OCI-LY1 (cell line): Measurements from ENCODE around the gene TANK.

Experiments used
- H2AFZ ChIP-seq: fragments of 200-600 bp; sonication (generic), shearing (Covaris generic); 2 replicates; pipeline ENCODE4 v1.6.0; 2014; ENCODE audit warnings: antibody characterized with exemption, mild to moderate bottlenecking, low read length
- H3F3A ChIP-seq: fragments of 200-600 bp; sonication (generic), shearing (Covaris generic); 2 replicates; pipeline ENCODE4 v1.6.0; 2014; ENCODE audit warnings: mild to moderate bottlenecking, antibody characterized with exemption, low read length, moderate library complexity; ENCODE audit not compliant: insufficient read depth
- H3K27ac ChIP-seq: fragments of 200-600 bp; sonication (generic); 2 replicates; pipeline ENCODE4 v1.5.1; 2014; ENCODE audit warnings: low read length, mixed run types, mild to moderate bottlenecking, low read depth; ENCODE audit not compliant: poor library complexity, severe bottlenecking
- H3K27me3 ChIP-seq: fragments of 200-600 bp; sonication (generic); 2 replicates; pipeline ENCODE4 v1.6.0; 2014; ENCODE audit warnings: antibody characterized with exemption, mild to moderate bottlenecking, low read length, moderate library complexity; ENCODE audit not compliant: insufficient read depth
- H3K36me3 ChIP-seq: fragments of 200-600 bp; sonication (generic); 2 replicates; pipeline ENCODE4 v1.6.1; 2014; ENCODE audit warnings: mild to moderate bottlenecking, antibody characterized with exemption, low read length, moderate library complexity, mixed read lengths; ENCODE audit not compliant: insufficient read depth
- H3K4me1 ChIP-seq: fragments of 200-600 bp; sonication (generic); 2 replicates; pipeline ENCODE4 v1.5.1; 2014; ENCODE audit warnings: mild to moderate bottlenecking, low read length, moderate library complexity; ENCODE audit not compliant: insufficient read depth, severe bottlenecking
- H3K4me2 ChIP-seq: fragments of 200-600 bp; sonication (generic), shearing (Covaris generic); 2 replicates; pipeline ENCODE4 v1.6.1; 2014; ENCODE audit warnings: low read length
- H3K4me3 ChIP-seq: fragments of 200-600 bp; sonication (generic); 2 replicates; pipeline ENCODE4 v1.5.1; 2014; ENCODE audit warnings: low read length, low read depth, mild to moderate bottlenecking, mixed read lengths; ENCODE audit not compliant: poor library complexity, severe bottlenecking
- H3K79me2 ChIP-seq: fragments of 200-600 bp; shearing (Covaris generic); 2 replicates; pipeline ENCODE4 v1.6.1; 2016; ENCODE audit warnings: mixed run types, low read length, mixed read lengths; ENCODE audit not compliant: insufficient read depth
- H3K9ac ChIP-seq: fragments of 200-600 bp; sonication (generic), shearing (Covaris generic); 2 replicates; pipeline ENCODE4 v1.6.1; 2014; ENCODE audit warnings: mild to moderate bottlenecking, low read length, mixed read lengths
- H3K9me2 ChIP-seq: fragments of 200-600 bp; sonication (generic), shearing (Covaris generic); 2 replicates; pipeline ENCODE4 v1.6.1; 2014; ENCODE audit warnings: low read depth, mild to moderate bottlenecking, low read length, mixed read lengths
- H3K9me3 ChIP-seq: fragments of 200-600 bp; shearing (Covaris generic); 2 replicates; pipeline ENCODE4 v1.6.1; 2014; ENCODE audit warnings: low read length, mixed read lengths
- H4K20me1 ChIP-seq: fragments of 200-600 bp; sonication (generic), shearing (Covaris generic); 2 replicates; pipeline ENCODE4 v1.6.0; 2016; ENCODE audit warnings: mild to moderate bottlenecking, low read length; ENCODE audit not compliant: insufficient read depth
- EZH2 ChIP-seq: fragments of 200-600 bp; sonication (generic), shearing (Covaris generic); IDR thresholded peaks from 2 replicates; pipeline ENCODE4 v1.8.0; 2017; ENCODE audit warnings: borderline replicate concordance, mixed run types, mild to moderate bottlenecking, antibody characterized with exemption, low read length, moderate library complexity, mixed read lengths
- TF ChIP-seq, protein P1 (sequence below): fragments of 200-600 bp; sonication (generic), shearing (Covaris generic); IDR thresholded peaks from 2 replicates; pipeline ENCODE4 v1.5.1; 2017; ENCODE audit warnings: mild to moderate bottlenecking, antibody characterized with exemption, low read length, moderate library complexity, mixed read lengths

The TANK gene

DNA sequence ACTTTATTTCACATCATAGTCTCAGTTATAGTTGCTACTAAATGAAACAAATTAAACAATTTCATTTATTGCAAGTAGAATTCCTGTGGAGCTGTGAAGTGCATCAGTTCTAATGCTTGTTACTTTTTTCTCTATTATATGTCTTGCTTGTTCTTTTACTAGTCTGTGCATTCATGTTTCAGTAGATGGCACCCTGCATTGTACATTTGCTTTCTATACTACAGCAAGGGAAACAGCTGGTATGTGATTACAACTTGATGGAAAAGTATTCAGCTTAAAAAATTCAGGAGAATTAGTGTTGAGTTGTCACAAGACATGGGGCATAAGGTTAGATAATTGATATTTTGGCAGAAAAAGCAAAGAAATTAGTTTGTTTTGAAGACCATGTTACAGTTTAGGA, 72.3 kb downstream of the TANK start:
- H2AFZ ChIP-seq, result no peak overlapping the region
- peaks cover 23% of the 10 kb centered on the region for H3K4me1 ChIP-seq
- no peaks in the 10 kb centered on the region for H3K9me3 ChIP-seq
- H3K4me2 ChIP-seq, result no peak overlapping the region
- H4K20me1 ChIP-seq, result no peaks in the 10 kb centered on the region
- no peaks in the 10 kb centered on the region for H3K9me2 ChIP-seq
- no peak overlapping the region for H3K27ac ChIP-seq
- no peak overlapping the region for H3K9ac ChIP-seq
- TF ChIP-seq EZH2, result no peak
- TF ChIP-seq, protein P1, sequence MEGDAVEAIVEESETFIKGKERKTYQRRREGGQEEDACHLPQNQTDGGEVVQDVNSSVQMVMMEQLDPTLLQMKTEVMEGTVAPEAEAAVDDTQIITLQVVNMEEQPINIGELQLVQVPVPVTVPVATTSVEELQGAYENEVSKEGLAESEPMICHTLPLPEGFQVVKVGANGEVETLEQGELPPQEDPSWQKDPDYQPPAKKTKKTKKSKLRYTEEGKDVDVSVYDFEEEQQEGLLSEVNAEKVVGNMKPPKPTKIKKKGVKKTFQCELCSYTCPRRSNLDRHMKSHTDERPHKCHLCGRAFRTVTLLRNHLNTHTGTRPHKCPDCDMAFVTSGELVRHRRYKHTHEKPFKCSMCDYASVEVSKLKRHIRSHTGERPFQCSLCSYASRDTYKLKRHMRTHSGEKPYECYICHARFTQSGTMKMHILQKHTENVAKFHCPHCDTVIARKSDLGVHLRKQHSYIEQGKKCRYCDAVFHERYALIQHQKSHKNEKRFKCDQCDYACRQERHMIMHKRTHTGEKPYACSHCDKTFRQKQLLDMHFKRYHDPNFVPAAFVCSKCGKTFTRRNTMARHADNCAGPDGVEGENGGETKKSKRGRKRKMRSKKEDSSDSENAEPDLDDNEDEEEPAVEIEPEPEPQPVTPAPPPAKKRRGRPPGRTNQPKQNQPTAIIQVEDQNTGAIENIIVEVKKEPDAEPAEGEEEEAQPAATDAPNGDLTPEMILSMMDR, result peak; percentile 13; the same call in 1 of the 2 replicates
- peaks cover 37% of the 10 kb centered on the region; the same call in 1 of the 2 replicates for H3K36me3 ChIP-seq
- no peaks in the 10 kb centered on the region for H3K79me2 ChIP-seq
- H3F3A ChIP-seq, result no peaks in the 10 kb centered on the region
- H3K27me3 ChIP-seq, result no peaks in the 10 kb centered on the region
- H3K4me3 ChIP-seq, result no peak overlapping the region

DNA sequence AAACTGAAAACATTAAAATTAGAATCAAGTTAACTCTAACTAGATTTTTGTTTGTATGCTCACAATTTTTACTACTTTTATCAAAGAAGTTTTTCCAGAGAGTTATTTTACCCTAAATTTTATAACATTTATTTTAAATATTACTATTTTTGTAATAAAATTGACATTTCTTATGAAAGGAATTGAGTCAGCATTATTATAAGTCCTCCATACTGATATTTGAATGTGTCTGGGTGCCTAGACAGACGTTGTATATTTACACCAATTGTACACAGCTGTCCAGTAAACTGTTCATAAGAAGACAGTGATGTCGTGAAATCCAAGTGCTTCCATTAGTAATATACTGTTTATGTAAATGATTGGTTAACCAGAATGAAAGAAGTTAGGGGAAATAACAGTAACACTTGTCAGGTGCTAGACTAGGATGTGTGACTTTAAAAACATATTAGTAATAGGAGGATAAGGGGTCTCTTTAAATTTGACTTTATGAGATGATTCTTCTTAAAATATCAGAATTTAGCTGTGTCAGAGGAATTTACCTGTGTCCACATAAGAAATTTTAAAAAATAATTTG, 73.7 kb downstream of the TANK start:
- Histone ChIP-seq H2AFZ (no peak overlapping the region), H3K4me2 (no peak overlapping the region), H4K20me1 (no peaks in the 10 kb centered on the region)

DNA sequence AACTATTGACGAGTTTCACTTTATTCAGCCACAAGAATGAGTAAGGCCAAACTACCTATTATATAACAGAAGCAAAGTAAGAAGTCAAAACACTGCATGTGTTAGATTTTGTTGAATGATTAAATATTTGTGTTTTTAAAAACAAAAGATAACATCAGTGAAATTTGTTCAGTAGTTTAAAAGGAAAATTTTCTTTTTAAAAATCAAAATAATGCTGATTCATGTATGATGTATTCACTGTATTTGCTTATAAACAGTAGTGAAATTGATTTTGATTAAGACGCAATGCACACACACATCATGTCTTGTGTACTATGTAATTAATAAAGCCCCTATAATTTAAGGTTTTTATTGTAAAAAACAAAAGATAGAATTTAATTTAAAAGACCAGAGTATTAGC, 74.4 kb downstream of the TANK start:
- Histone ChIP-seq H3K4me1 (peaks cover 29% of the 10 kb centered on the region), H3K27me3 (no peaks in the 10 kb centered on the region), H3K4me2 (no peak overlapping the region), H3F3A (no peaks in the 10 kb centered on the region), H3K79me2 (no peaks in the 10 kb centered on the region), H2AFZ (no peak overlapping the region), H3K27ac (peak overlapping the region; percentile 1), H3K9me2 (no peaks in the 10 kb centered on the region), H3K4me3 (no peak overlapping the region), H3K9me3 (no peaks in the 10 kb centered on the region), H3K36me3 (peaks cover 23% of the 10 kb centered on the region; the same call in 1 of the 2 replicates), H4K20me1 (no peaks in the 10 kb centered on the region), H3K9ac (no peak overlapping the region)
- TF ChIP-seq EZH2, result no peak
- TF ChIP-seq, protein P1, result no peak

More for the DNA sequence above, 73.7 kb downstream of the TANK start:
- no peak overlapping the region for H3K9ac ChIP-seq
- no peaks in the 10 kb centered on the region for H3K27me3 ChIP-seq
- H3K27ac ChIP-seq, result peak overlapping the region; percentile 1
- H3K79me2 ChIP-seq, result no peaks in the 10 kb centered on the region
- no peak overlapping the region for H3K4me3 ChIP-seq
- TF ChIP-seq EZH2, result no peak
- TF ChIP-seq, protein P1, result no peak
- H3K9me2 ChIP-seq, result no peaks in the 10 kb centered on the region
- H3K36me3 ChIP-seq, result peaks cover 26% of the 10 kb centered on the region; the same call in 1 of the 2 replicates
- H3K9me3 ChIP-seq, result no peaks in the 10 kb centered on the region
- H3K4me1 ChIP-seq, result peaks cover 29% of the 10 kb centered on the region
- H3F3A ChIP-seq, result no peaks in the 10 kb centered on the region
